DOHH2 (cell line): ENCODE data around the gene SLC39A6.
A peak's percentile ranks its signal among the peaks of the same experiment; 100 is the strongest.

ENCODE experiments used
- H3F3A ChIP-seq: fragments of 200-600 bp; sonication (generic), shearing (Covaris generic); 2 replicates; pipeline ENCODE4 v1.6.0; 2016; ENCODE audit warnings: antibody characterized with exemption, mild to moderate bottlenecking; ENCODE audit not compliant: control insufficient read depth, insufficient read depth
- H3K27ac ChIP-seq: fragments of 200-600 bp; sonication (generic); 2 replicates; pipeline ENCODE4 v1.5.1; 2014; ENCODE audit warnings: low read depth, mild to moderate bottlenecking, low read length, moderate library complexity
- H3K27me3 ChIP-seq: fragments of 200-600 bp; sonication (generic); 2 replicates; pipeline ENCODE4 v1.6.1; 2014; ENCODE audit warnings: mild to moderate bottlenecking, low read length, mixed read lengths; ENCODE audit not compliant: control insufficient read depth
- H3K36me3 ChIP-seq: fragments of 200-600 bp; sonication (generic); 2 replicates; pipeline ENCODE4 v1.6.1; 2014; ENCODE audit warnings: mild to moderate bottlenecking, low read length, moderate library complexity, mixed read lengths; ENCODE audit not compliant: control insufficient read depth
- H3K4me1 ChIP-seq: fragments of 200-600 bp; sonication (generic); 2 replicates; pipeline ENCODE4 v1.6.1; 2014; ENCODE audit warnings: mild to moderate bottlenecking, low read length, mixed read lengths; ENCODE audit not compliant: control insufficient read depth
- H3K4me2 ChIP-seq: fragments of 200-600 bp; sonication (generic); 2 replicates; pipeline ENCODE4 v1.6.0; 2014; ENCODE audit warnings: mild to moderate bottlenecking, low read length, moderate library complexity
- H3K4me3 ChIP-seq: fragments of 200-600 bp; sonication (generic); 2 replicates; pipeline ENCODE4 v1.5.1; 2014; ENCODE audit warnings: mild to moderate bottlenecking, low read length, mixed read lengths
- H3K79me2 ChIP-seq: fragments of 200-600 bp; sonication (generic); 2 replicates; pipeline ENCODE4 v1.6.1; 2014; ENCODE audit warnings: mild to moderate bottlenecking, low read length, mixed read lengths; ENCODE audit not compliant: control insufficient read depth
- H3K9me2 ChIP-seq: fragments of 200-600 bp; sonication (generic); replicated peaks from 2 replicates; pipeline ENCODE4 v1.6.1; 2014; ENCODE audit warnings: mild to moderate bottlenecking, low read length, mixed read lengths; ENCODE audit not compliant: control insufficient read depth
- H3K9me3 ChIP-seq: fragments of 200-600 bp; sonication (generic); 2 replicates; pipeline ENCODE4 v1.6.1; 2014; ENCODE audit warnings: antibody characterized with exemption, low read length, mixed read lengths; ENCODE audit not compliant: control insufficient read depth, insufficient read depth
- H4K20me1 ChIP-seq: fragments of 200-600 bp; sonication (generic); 2 replicates; pipeline ENCODE4 v1.6.0; 2014; ENCODE audit warnings: low read depth, mild to moderate bottlenecking, antibody characterized with exemption, low read length, moderate library complexity; ENCODE audit not compliant: control insufficient read depth, insufficient read depth
- EZH2phosphoT487 ChIP-seq: fragments of 200-600 bp; sonication (generic); IDR thresholded peaks from 2 replicates; pipeline ENCODE4 v1.6.1; 2017; ENCODE audit warnings: borderline replicate concordance, mild to moderate bottlenecking, antibody characterized with exemption, low read length, moderate library complexity, mixed read lengths
- TF ChIP-seq, protein P1 (sequence below): fragments of 200-600 bp; sonication (generic); IDR thresholded peaks from one replicate; pipeline ENCODE4 v1.5.1; 2014; ENCODE audit warnings: antibody characterized with exemption, mild to moderate bottlenecking, low read depth, low read length; ENCODE audit not compliant: poor library complexity, severe bottlenecking

Gene SLC39A6

DNA sequence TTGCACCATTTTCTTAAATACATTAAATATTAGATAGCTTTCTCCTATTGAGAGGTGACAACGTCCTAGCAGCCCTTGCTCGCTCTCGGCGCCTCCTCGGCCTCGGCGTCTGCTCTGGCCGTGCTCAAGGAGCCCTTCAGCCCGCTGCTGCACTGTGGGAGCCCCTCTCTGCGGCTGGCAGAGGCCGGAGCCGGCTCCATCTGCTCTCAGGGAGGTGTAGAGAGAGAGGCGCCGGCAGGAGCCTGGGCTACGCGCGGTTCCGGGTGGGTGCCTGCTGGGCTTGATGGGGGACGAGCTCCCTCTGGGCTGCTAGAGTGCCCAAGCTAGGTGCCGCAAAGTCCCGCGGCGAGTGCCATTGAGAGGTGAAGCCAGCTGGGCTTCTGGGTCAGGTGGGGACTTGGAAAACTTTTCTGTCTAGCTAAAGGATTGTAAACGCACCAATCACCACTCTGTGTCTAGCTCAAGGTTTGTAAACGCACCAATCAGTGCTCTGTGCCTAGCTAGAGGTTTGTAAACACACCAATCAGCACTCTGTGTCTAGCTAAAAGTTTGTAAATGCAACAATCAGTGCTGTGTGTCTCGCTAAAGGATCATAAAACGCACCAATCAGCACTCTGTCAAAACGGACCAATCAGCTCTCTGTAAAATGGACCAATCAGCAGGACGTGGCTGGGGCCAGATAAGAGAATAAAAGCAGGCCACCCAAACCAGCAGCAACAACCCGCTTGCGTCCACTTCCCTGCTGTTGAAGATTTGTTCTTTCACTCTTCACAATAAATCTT, 64.9 kb downstream of the SLC39A6 start:
- TF ChIP-seq, protein P1, sequence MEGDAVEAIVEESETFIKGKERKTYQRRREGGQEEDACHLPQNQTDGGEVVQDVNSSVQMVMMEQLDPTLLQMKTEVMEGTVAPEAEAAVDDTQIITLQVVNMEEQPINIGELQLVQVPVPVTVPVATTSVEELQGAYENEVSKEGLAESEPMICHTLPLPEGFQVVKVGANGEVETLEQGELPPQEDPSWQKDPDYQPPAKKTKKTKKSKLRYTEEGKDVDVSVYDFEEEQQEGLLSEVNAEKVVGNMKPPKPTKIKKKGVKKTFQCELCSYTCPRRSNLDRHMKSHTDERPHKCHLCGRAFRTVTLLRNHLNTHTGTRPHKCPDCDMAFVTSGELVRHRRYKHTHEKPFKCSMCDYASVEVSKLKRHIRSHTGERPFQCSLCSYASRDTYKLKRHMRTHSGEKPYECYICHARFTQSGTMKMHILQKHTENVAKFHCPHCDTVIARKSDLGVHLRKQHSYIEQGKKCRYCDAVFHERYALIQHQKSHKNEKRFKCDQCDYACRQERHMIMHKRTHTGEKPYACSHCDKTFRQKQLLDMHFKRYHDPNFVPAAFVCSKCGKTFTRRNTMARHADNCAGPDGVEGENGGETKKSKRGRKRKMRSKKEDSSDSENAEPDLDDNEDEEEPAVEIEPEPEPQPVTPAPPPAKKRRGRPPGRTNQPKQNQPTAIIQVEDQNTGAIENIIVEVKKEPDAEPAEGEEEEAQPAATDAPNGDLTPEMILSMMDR: no peak
- TF ChIP-seq EZH2phosphoT487: no peak
- no peak overlapping the region for H3K4me3 ChIP-seq
- peaks cover 84% of the 10 kb centered on the region for H3K79me2 ChIP-seq
- H3K9me3 ChIP-seq: no peaks in the 10 kb centered on the region
- H3F3A ChIP-seq: peaks cover 5% of the 10 kb centered on the region
- peaks cover 4% of the 10 kb centered on the region; the same call in 1 of the 2 replicates for H4K20me1 ChIP-seq
- no peaks in the 10 kb centered on the region for H3K27me3 ChIP-seq
- H3K4me1 ChIP-seq: peaks cover 70% of the 10 kb centered on the region
- no peak overlapping the region for H3K4me2 ChIP-seq
- peaks cover 26% of the 10 kb centered on the region for H3K36me3 ChIP-seq
- H3K9me2 ChIP-seq: no peaks in the 10 kb centered on the region
- no peak overlapping the region for H3K27ac ChIP-seq

DNA sequence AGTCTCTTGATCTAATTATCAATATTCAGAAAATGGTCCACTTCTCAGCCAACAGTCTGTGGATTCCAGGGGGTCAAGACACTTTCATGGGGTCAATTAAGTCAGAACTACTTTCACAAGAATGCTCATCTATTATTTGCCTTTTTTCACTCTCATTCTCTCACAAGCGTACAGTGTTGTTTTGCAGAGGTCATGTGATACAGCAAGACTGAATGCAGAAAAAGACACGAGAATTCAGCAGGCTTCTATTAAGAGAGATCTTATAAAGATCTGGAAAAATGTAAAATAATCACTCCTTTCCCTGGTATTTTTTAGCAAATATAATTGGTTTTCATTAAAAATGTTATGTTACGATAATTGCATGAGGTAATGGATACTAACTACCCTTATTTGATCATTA, 70.5 kb downstream of the SLC39A6 start:
- Histone ChIP-seq H3K9me2 (no peaks in the 10 kb centered on the region), H3K27me3 (no peaks in the 10 kb centered on the region), H3K9me3 (no peaks in the 10 kb centered on the region), H4K20me1 (0 out of 2 replicates have a peak, but pooled peaks cover 3% of the 10 kb centered on the region), H3K4me3 (no peak overlapping the region), H3F3A (peaks cover 5% of the 10 kb centered on the region), H3K4me2 (peak overlapping the region; percentile 7), H3K36me3 (peaks cover 13% of the 10 kb centered on the region), H3K4me1 (peaks cover 67% of the 10 kb centered on the region), H3K79me2 (peaks cover 100% of the 10 kb centered on the region), H3K27ac (0 out of 2 replicates have a peak overlapping the region, but pooled peaks have one; percentile 4)
- TF ChIP-seq, protein P1: no peak
- no peak for TF ChIP-seq EZH2phosphoT487
